Measurements from ENCODE around the gene TASP1.

- TF ChIP-seq CTCF (IDR thresholded peaks at IDR 0.05; ENCODE audit: low read depth, low read length, missing input control) (no peak), YY1 (IDR thresholded peaks at IDR 0.05) (no peak), REST (IDR thresholded peaks at IDR 0.05) (no peak), MAX (IDR thresholded peaks at IDR 0.05) (no peak), TAF1 (conservative IDR thresholded peaks at IDR 0.05) (no peak), ZBTB33 (IDR thresholded peaks at IDR 0.05) (no peak)
Observed at GRCh38 chr20:13639150-13639497, 392 bp upstream of the TASP1 start.
